H9 (cell line): ENCODE measurements around the gene IRX5. TPM values are rescaled to one million over a fixed set of nuclear protein-coding genes. Genes with fewer than 3 reads are reported as not detected.

Experiments
- DNase-seq: peaks from one replicate; pipeline ENCODE4 v3.0.0-alpha.2; 2017
- H2AFZ ChIP-seq: one replicate; pipeline ENCODE4 v1.6.1; 2013; ENCODE audit warnings: mild to moderate bottlenecking, low read length, control low read depth, moderate library complexity
- H2AK5ac ChIP-seq: 2 replicates; pipeline ENCODE4 v1.6.1; 2013; ENCODE audit warnings: low read length, control low read depth, mixed read lengths; ENCODE audit not compliant: insufficient read length
- H2BK120ac ChIP-seq: one replicate; pipeline ENCODE4 v1.6.1; 2013; ENCODE audit warnings: low read depth, mild to moderate bottlenecking, low read length, control low read depth, inconsistent platforms; ENCODE audit not compliant: poor library complexity, severe bottlenecking
- H2BK12ac ChIP-seq: 2 replicates; pipeline ENCODE4 v1.6.1; 2013; ENCODE audit warnings: low read length, control low read depth, mixed read lengths, low read depth; ENCODE audit not compliant: insufficient read length
- H2BK15ac ChIP-seq: 2 replicates; pipeline ENCODE4 v1.6.1; 2013; ENCODE audit warnings: low read depth, low read length, control low read depth
- H2BK20ac ChIP-seq: one replicate; pipeline ENCODE4 v1.6.1; 2013; ENCODE audit warnings: low read depth, mild to moderate bottlenecking, low read length, control low read depth, inconsistent platforms; ENCODE audit not compliant: poor library complexity, severe bottlenecking
- H2BK5ac ChIP-seq: 2 replicates; pipeline ENCODE4 v1.6.1; 2013; ENCODE audit warnings: low read length, control low read depth, mixed read lengths; ENCODE audit not compliant: insufficient read length
- H3K14ac ChIP-seq: 2 replicates; pipeline ENCODE4 v1.6.1; 2013; ENCODE audit warnings: low read length, control low read depth; ENCODE audit not compliant: insufficient read depth
- H3K18ac ChIP-seq: 2 replicates; pipeline ENCODE4 v1.6.1; 2013; ENCODE audit warnings: low read depth, mild to moderate bottlenecking, mixed read lengths, low read length, control low read depth; ENCODE audit not compliant: insufficient read length
- H3K23ac ChIP-seq: 2 replicates; pipeline ENCODE4 v1.6.1; 2013; ENCODE audit warnings: low read length, control low read depth, mixed read lengths, low read depth; ENCODE audit not compliant: insufficient read length
- H3K23me2 ChIP-seq: 2 replicates; pipeline ENCODE4 v1.6.1; 2013; ENCODE audit warnings: low read depth, mild to moderate bottlenecking, mixed read lengths, low read length, control low read depth; ENCODE audit not compliant: insufficient read length, poor library complexity, severe bottlenecking
- H3K27ac ChIP-seq: 2 replicates; pipeline ENCODE4 v1.5.1; 2013; ENCODE audit warnings: low read length, control low read depth, mixed read lengths, low read depth; ENCODE audit not compliant: insufficient read length
- H3K27me3 ChIP-seq: 2 replicates; pipeline ENCODE4 v1.6.1; 2013; ENCODE audit warnings: low read length, control low read depth, inconsistent platforms; ENCODE audit not compliant: insufficient read depth
- H3K4ac ChIP-seq: 2 replicates; pipeline ENCODE4 v1.6.1; 2013; ENCODE audit warnings: low read depth, mild to moderate bottlenecking, control low read depth, inconsistent platforms, low read length, moderate library complexity
- H3K4me1 ChIP-seq: 2 replicates; pipeline ENCODE4 v1.6.1; 2013; ENCODE audit warnings: low read length, control low read depth, inconsistent platforms; ENCODE audit not compliant: insufficient read depth
- H3K4me2 ChIP-seq: 2 replicates; pipeline ENCODE4 v1.6.1; 2013; ENCODE audit warnings: low read length, control low read depth, mixed read lengths; ENCODE audit not compliant: insufficient read length, insufficient read depth
- H3K56ac ChIP-seq: 2 replicates; pipeline ENCODE4 v1.6.1; 2013; ENCODE audit warnings: low read depth, mild to moderate bottlenecking, mixed read lengths, low read length, control low read depth; ENCODE audit not compliant: insufficient read length
- H3K79me1 ChIP-seq: 2 replicates; pipeline ENCODE4 v1.6.1; 2013; ENCODE audit warnings: low read depth, mild to moderate bottlenecking, moderate library complexity, low read length, control low read depth, inconsistent platforms; ENCODE audit not compliant: insufficient read depth, poor library complexity, severe bottlenecking
- H3K79me2 ChIP-seq: 2 replicates; pipeline ENCODE4 v1.6.1; 2013; ENCODE audit warnings: low read length, control low read depth, inconsistent platforms; ENCODE audit not compliant: insufficient read depth
- H3K9ac ChIP-seq: 2 replicates; pipeline ENCODE4 v1.6.1; 2013; ENCODE audit warnings: low read length, control low read depth, mixed read lengths; ENCODE audit not compliant: insufficient read length; ENCODE audit errors: extremely low read depth
- H3K9me3 ChIP-seq: one replicate; pipeline ENCODE4 v1.6.1; 2013; ENCODE audit warnings: low read depth, low read length, inconsistent platforms; ENCODE audit not compliant: control insufficient read depth
- H3T11ph ChIP-seq: one replicate; pipeline ENCODE4 v1.6.1; 2013; ENCODE audit warnings: mild to moderate bottlenecking, low read length, control low read depth, inconsistent platforms
- H4K20me1 ChIP-seq: one replicate; pipeline ENCODE4 v1.6.1; 2013; ENCODE audit not compliant: control insufficient read depth, insufficient read length, insufficient read depth
- H4K5ac ChIP-seq: 2 replicates; pipeline ENCODE4 v1.6.1; 2013; ENCODE audit warnings: low read depth, mild to moderate bottlenecking, mixed read lengths, low read length, control low read depth; ENCODE audit not compliant: insufficient read length
- H4K8ac ChIP-seq: replicated peaks from 2 replicates; pipeline ENCODE4 v1.6.1; 2013; ENCODE audit warnings: low read length, control low read depth, mixed read lengths, low read depth; ENCODE audit not compliant: insufficient read length
- H4K91ac ChIP-seq: 2 replicates; pipeline ENCODE4 v1.6.1; 2013; ENCODE audit warnings: low read depth, mild to moderate bottlenecking, moderate library complexity, mixed read lengths, low read length, control low read depth; ENCODE audit not compliant: insufficient read length
- H3K27ac Mint-ChIP-seq, 3 experiments: 2 replicates in 2 of 3; 3 replicates in 1 of 3; pipeline ENCODE4 v1.8.0; 2020 to 2021; ENCODE audit warnings: mixed read lengths in 3 of 3, mild to moderate bottlenecking in 1 of 3, moderate library complexity in 1 of 3
- H3K27me3 Mint-ChIP-seq: 2 replicates; pipeline ENCODE4 v1.8.0; 2021; ENCODE audit warnings: low read depth, mild to moderate bottlenecking, moderate library complexity, mixed read lengths
- H3K36me3 Mint-ChIP-seq, 3 experiments: 2 replicates in 2 of 3; 3 replicates in 1 of 3; pipeline ENCODE4 v1.8.0; 2020 to 2021; ENCODE audit warnings: low read depth in 3 of 3, mixed read lengths in 3 of 3; ENCODE audit not compliant: insufficient read depth in 1 of 3
- H3K4me1 Mint-ChIP-seq, 2 experiments: 2 replicates each; pipeline ENCODE4 v1.8.0; 2020; ENCODE audit warnings: mixed read lengths in 2 of 2
- H3K4me3 Mint-ChIP-seq, 2 experiments: 2 replicates in 1 of 2; 3 replicates in 1 of 2; pipeline ENCODE4 v1.8.0; 2020 to 2021; ENCODE audit warnings: mild to moderate bottlenecking in 2 of 2, mixed read lengths in 2 of 2, moderate library complexity in 1 of 2
- H3K9me3 Mint-ChIP-seq, 2 experiments: 2 replicates in 1 of 2; 3 replicates in 1 of 2; pipeline ENCODE4 v1.8.0; 2020; ENCODE audit warnings: mild to moderate bottlenecking in 2 of 2, mixed read lengths in 2 of 2, moderate library complexity in 1 of 2
- CTCF ChIP-seq: fragments of 200-600 bp; sonication (generic); conservative IDR thresholded peaks from 3 replicates; pipeline ENCODE4 v1.8.0; 2021; ENCODE audit warnings: antibody characterized with exemption, mild to moderate bottlenecking
- WGBS: extraction: QIAGEN DNeasy Blood & Tissue Kit; methylation state at CpG from one replicate; pipeline ENCODE4 v1.1.7; 2013; ENCODE audit warnings: missing lambda C conversion rate, low lambda C conversion rate, mixed read lengths; ENCODE audit not compliant: insufficient read length; ENCODE audit errors: extremely low coverage; 5-methylcytosine and 5-hydroxymethylcytosine counted together
- total RNA-seq: library from RNA; stranded (reverse); gene quantifications from 2 replicates; pipeline ENCODE4 v1.2.1, GENCODE V29; 2021

The IRX5 gene
- total RNA-seq, 1 experiment from 2014 or later, result 0.59 TPM

DNA sequence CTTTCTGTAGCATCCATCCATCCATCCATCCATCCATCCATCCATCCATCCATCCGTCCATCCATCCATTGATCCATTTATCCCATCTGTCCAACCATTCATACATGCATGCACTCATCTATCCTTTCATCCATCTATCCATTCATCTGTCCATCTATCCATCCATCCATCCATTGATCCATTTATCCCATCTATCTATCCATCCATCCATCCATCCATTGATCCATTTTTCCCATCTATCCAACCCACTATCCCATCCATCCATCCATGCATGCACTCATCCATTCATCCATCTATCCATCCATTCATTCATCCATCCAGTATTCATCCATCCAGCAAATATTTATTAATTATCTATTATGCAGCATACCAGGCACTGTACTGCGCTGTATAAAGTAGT, 34.8 kb downstream of the IRX5 start:
- no peak overlapping the region for H2BK120ac ChIP-seq
- H3K79me2 ChIP-seq, result no peaks in the 10 kb centered on the region
- H4K91ac ChIP-seq, result no peak overlapping the region
- no peak for TF ChIP-seq CTCF
- no peak overlapping the region for H3K4me2 ChIP-seq
- peaks cover 3% of the 10 kb centered on the region; the same call in 1 of the 2 replicates for H3K27me3 Mint-ChIP-seq
- H3K27ac ChIP-seq, result no peak overlapping the region
- no peaks in the 10 kb centered on the region for H3K9me3 ChIP-seq
- H2AK5ac ChIP-seq, result no peak overlapping the region
- H4K5ac ChIP-seq, result no peak overlapping the region
- no peak overlapping the region for H4K8ac ChIP-seq
- H2BK15ac ChIP-seq, result no peak overlapping the region
- H2AFZ ChIP-seq, result no peak overlapping the region
- H3K4ac ChIP-seq, result no peak overlapping the region
- no peak overlapping the region for H2BK20ac ChIP-seq
- no peak overlapping the region for H3K56ac ChIP-seq
- H3K18ac ChIP-seq, result no peak overlapping the region
- WGBS, result no CpG with 5 or more reads among the region's 2 CpGs
- DNase-seq, result no peak
- no peak overlapping the region for H2BK5ac ChIP-seq
- no peaks in the 10 kb centered on the region for H4K20me1 ChIP-seq
- no peaks in the 10 kb centered on the region for H3K4me1 ChIP-seq
- H3K23me2 ChIP-seq, result no peaks in the 10 kb centered on the region
- no peak overlapping the region for H3K9ac ChIP-seq
- no peak overlapping the region for H3T11ph ChIP-seq
- no peak overlapping the region for H3K27ac Mint-ChIP-seq
- H3K4me3 Mint-ChIP-seq, result no peak overlapping the region
- peaks cover 0 to 8% of the 10 kb centered on the region in 2 experiments; a peak in 2 of 4 replicates for H3K4me1 Mint-ChIP-seq
- H3K9me3 Mint-ChIP-seq, result no peaks in the 10 kb centered on the region; a peak in 1 of 5 replicates
- no peak overlapping the region for H3K23ac ChIP-seq
- no peaks in the 10 kb centered on the region; a peak in 1 of 7 replicates for H3K36me3 Mint-ChIP-seq
- H2BK12ac ChIP-seq, result no peak overlapping the region
- no peaks in the 10 kb centered on the region for H3K79me1 ChIP-seq
- no peaks in the 10 kb centered on the region for H3K27me3 ChIP-seq
- no peak overlapping the region for H3K14ac ChIP-seq
